ENCODE results near the gene SALL4. TPM values are rescaled to one million over a fixed set of nuclear protein-coding genes. Genes with fewer than 3 reads are reported as not detected.

SALL4 gene
- total and polyA plus RNA-seq, 3 donors from 2014 or later, result 8.4 to 27.8 (median 23.5) TPM

- no peak for DNase-seq
- 84 to 85% methylated on average over 6 of the region's 6 CpGs for WGBS, 2 donors
- Histone ChIP-seq H3K4me3 (no peak overlapping the region), H3K4me1 (peaks cover 6% of the 10 kb centered on the region), H3K9me3 (no peaks in the 10 kb centered on the region), H3K27ac (no peak overlapping the region), H3K27me3 (no peaks in the 10 kb centered on the region), H3K36me3 (ENCODE audit: low read depth, missing control alignments) (no peaks in the 10 kb centered on the region)
- TF ChIP-seq, protein P1, sequence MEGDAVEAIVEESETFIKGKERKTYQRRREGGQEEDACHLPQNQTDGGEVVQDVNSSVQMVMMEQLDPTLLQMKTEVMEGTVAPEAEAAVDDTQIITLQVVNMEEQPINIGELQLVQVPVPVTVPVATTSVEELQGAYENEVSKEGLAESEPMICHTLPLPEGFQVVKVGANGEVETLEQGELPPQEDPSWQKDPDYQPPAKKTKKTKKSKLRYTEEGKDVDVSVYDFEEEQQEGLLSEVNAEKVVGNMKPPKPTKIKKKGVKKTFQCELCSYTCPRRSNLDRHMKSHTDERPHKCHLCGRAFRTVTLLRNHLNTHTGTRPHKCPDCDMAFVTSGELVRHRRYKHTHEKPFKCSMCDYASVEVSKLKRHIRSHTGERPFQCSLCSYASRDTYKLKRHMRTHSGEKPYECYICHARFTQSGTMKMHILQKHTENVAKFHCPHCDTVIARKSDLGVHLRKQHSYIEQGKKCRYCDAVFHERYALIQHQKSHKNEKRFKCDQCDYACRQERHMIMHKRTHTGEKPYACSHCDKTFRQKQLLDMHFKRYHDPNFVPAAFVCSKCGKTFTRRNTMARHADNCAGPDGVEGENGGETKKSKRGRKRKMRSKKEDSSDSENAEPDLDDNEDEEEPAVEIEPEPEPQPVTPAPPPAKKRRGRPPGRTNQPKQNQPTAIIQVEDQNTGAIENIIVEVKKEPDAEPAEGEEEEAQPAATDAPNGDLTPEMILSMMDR (IDR thresholded peaks at IDR 0.05), result no peak
- no peak for TF ChIP-seq POLR2A (IDR thresholded peaks at IDR 0.05)
- intact Hi-C loops (cut with DNase I; ENCODE audit: low total_unique reads), result no loop called here
These were observed 38.2 kb downstream of the SALL4 start for GRCh38 chr20:51763965-51764602.

GRCh38 chr20:51760905-51761546, 41.3 kb downstream of the SALL4 start:
- Histone ChIP-seq H3K4me1 (peaks cover 21% of the 10 kb centered on the region), H3K27ac (peak overlapping the region; percentile 36 to 53), H3K27me3 (no peaks in the 10 kb centered on the region), H3K9me3 (no peaks in the 10 kb centered on the region), H3K36me3 (ENCODE audit: low read depth, missing control alignments) (no peaks in the 10 kb centered on the region), H3K4me3 (no peak overlapping the region)
- no peak for DNase-seq
- TF ChIP-seq POLR2A (IDR thresholded peaks at IDR 0.05), result no peak
- TF ChIP-seq, protein P1 (IDR thresholded peaks at IDR 0.05), result no peak
- intact Hi-C loops (cut with DNase I; ENCODE audit: low total_unique reads), result no loop called here
- WGBS, 2 donors, result 60 to 66% methylated on average over 13 to 14 of the region's 14 CpGs

DNA sequence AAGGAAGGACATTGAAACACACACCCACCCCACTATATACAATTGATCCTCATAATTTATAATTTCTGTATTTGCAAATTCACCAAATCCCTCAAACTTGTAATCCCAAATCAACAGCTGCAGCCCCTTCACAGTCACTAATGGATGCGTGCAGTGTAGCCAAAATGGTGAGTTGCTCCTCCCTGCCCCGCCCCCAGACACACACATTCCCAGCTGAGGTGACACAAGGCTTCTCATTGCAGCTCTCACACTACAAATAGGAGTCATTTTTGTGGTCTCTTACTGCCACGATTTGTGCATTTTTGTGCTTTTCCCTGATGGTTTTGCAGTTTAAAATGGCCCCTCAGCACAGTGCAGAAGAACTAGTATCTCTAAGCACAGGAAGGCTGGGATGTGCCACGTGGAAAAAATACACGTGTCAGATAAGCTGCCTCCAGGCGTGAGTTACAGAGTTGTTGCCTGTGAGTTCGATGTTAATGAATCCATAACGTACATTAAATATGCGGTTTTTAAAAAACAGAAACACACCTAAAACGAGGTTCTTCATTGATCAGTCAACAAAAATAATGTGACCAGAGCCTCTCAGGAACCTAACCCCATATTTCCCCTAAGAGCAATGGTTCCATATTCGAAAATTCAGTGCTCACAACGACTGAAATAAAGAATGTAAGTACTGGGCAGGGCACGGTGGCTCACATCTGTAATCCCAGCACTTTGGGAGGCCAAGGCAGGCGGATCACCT, 42.4 kb downstream of the SALL4 start:
- Histone ChIP-seq H3K4me3 (no peak overlapping the region), H3K27ac (peak overlapping the region in 1 of 2 donors; percentile 62)
- 86 to 89% methylated on average over 14 of the region's 14 CpGs for WGBS, 2 donors

GRCh38 chr20:51758978-51759544, 43.3 kb downstream of the SALL4 start:
- 79 to 85% methylated on average over 12 of the region's 12 CpGs for WGBS, 2 donors
- H3K9me3 ChIP-seq, result no peaks in the 10 kb centered on the region
- peaks cover 21% of the 10 kb centered on the region for H3K4me1 ChIP-seq
- TF ChIP-seq POLR2A (IDR thresholded peaks at IDR 0.05), result no peak
- TF ChIP-seq, protein P1 (IDR thresholded peaks at IDR 0.05), result no peak
- H3K27me3 ChIP-seq, result no peaks in the 10 kb centered on the region
- peak; percentile 41 for DNase-seq
- H3K4me3 ChIP-seq, result no peak overlapping the region
- H3K27ac ChIP-seq, result peak overlapping the region; percentile 40 to 72
- intact Hi-C loops (cut with DNase I; ENCODE audit: low total_unique reads), result no loop called here
- no peaks in the 10 kb centered on the region for H3K36me3 ChIP-seq (ENCODE audit: low read depth, missing control alignments)

More for the DNA sequence above, 42.4 kb downstream of the SALL4 start:
- no peak for TF ChIP-seq POLR2A (IDR thresholded peaks at IDR 0.05)
- TF ChIP-seq, protein P1 (IDR thresholded peaks at IDR 0.05), result no peak
- intact Hi-C loops (cut with DNase I; ENCODE audit: low total_unique reads), result no loop called here
- Histone ChIP-seq H3K36me3 (ENCODE audit: low read depth, missing control alignments) (no peaks in the 10 kb centered on the region), H3K9me3 (no peaks in the 10 kb centered on the region), H3K27me3 (no peaks in the 10 kb centered on the region), H3K4me1 (peaks cover 21% of the 10 kb centered on the region)
- DNase-seq, result no peak
